ENCODE data around the gene SERPINB8.

SERPINB8 gene

GRCh38 chr18:64019922-64020756, 50.3 kb downstream of the SERPINB8 start:
- no peak for DNase-seq

DNA sequence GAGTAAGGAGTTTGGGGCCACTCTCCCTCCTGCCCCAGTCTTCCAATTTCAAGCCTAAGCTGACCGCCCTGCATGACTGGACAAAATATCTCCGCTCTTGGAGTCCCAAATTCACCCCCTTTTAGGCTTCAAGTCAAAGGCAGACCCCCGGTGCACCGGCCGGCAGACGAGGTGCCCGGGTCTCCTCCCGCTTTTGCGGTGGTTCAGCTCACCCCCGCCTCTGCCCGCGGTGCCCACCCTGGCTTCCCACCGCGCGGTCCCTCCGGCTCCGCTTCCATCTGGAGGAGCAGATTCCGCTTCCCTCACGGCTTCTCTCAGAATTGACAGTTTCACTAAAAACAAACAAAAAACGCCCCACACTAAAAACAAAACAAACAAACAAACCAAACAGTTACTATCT, 56.5 kb downstream of the SERPINB8 start:
- DNase-seq: no peak

- no peak for DNase-seq
Measured at GRCh38 chr18:64027931-64028695, 58.2 kb downstream of the SERPINB8 start.

- no peak for DNase-seq
Measured at GRCh38 chr18:64029096-64029495, 59.2 kb downstream of the SERPINB8 start.

DNA sequence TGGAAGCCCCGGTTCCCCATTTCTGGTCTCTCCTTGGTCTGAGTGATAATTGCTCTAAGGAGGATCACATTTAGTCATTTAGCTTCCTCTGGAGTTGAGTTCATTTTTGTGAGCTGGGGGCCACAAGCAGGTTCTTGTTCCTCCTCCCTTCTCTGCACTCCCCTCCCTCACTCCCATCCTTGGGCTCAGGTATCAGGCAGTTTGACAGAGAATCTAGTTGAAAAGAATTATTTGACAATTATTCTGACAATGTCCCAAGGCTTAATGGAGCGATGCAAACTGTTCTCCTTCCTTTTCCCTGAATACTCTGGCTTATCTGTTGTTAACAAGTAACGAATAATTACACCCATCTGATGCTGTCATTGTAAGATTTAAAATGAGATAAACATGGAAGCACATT, 61.5 kb downstream of the SERPINB8 start:
- DNase-seq: no peak

- no peak for DNase-seq
Measured at GRCh38 chr18:64032312-64032711, 62.4 kb downstream of the SERPINB8 start.

GRCh38 chr18:64037812-64038414, 68.0 kb downstream of the SERPINB8 start:
- no peak for DNase-seq
